Smooth muscle cell of the brain vasculature (primary cell): Measurements from ENCODE around the gene ZBTB7C.

Source experiments
- DNase-seq: peaks from one replicate; pipeline ENCODE4 v3.0.0-alpha.2; 2012; ENCODE audit warnings: low read depth, low spot score

The ZBTB7C gene

GRCh38 chr18:48263192-48263853, 145.9 kb downstream of the ZBTB7C start:
- no peak for DNase-seq

- no peak for DNase-seq
Measured at GRCh38 chr18:48260237-48260636, 148.9 kb downstream of the ZBTB7C start.

GRCh38 chr18:48256848-48257247, 152.3 kb downstream of the ZBTB7C start:
- DNase-seq, result no peak

- DNase-seq, result no peak
Measured at GRCh38 chr18:48254077-48254602, 155.0 kb downstream of the ZBTB7C start.

GRCh38 chr18:48252525-48252924, 156.7 kb downstream of the ZBTB7C start:
- DNase-seq, result no peak

- DNase-seq, result no peak
Measured at GRCh38 chr18:48250918-48251317, 158.3 kb downstream of the ZBTB7C start.

- no peak for DNase-seq
Measured at GRCh38 chr18:48250362-48250907, 158.7 kb downstream of the ZBTB7C start.

GRCh38 chr18:48249854-48250253, 159.3 kb downstream of the ZBTB7C start:
- no peak for DNase-seq

GRCh38 chr18:48244530-48244929, 164.7 kb downstream of the ZBTB7C start:
- no peak for DNase-seq

- no peak for DNase-seq
Measured at GRCh38 chr18:48238636-48239035, 170.5 kb downstream of the ZBTB7C start.

GRCh38 chr18:48238206-48238605, 171.0 kb downstream of the ZBTB7C start:
- DNase-seq, result peak; percentile 4

- no peak for DNase-seq
Measured at GRCh38 chr18:48236822-48237221, 172.4 kb downstream of the ZBTB7C start.

- peak; percentile 9 for DNase-seq
Measured at GRCh38 chr18:48230467-48231113, 178.6 kb downstream of the ZBTB7C start.

GRCh38 chr18:48229552-48229981, 179.6 kb downstream of the ZBTB7C start:
- DNase-seq, result no peak

- no peak for DNase-seq
Measured at GRCh38 chr18:48228841-48229240, 180.3 kb downstream of the ZBTB7C start.

GRCh38 chr18:48228301-48228715, 180.9 kb downstream of the ZBTB7C start:
- DNase-seq, result no peak

- no peak for DNase-seq
Measured at GRCh38 chr18:48227206-48227605, 182.0 kb downstream of the ZBTB7C start.

GRCh38 chr18:48226401-48226800, 182.8 kb downstream of the ZBTB7C start:
- DNase-seq, result no peak

GRCh38 chr18:48222118-48222517, 187.1 kb downstream of the ZBTB7C start:
- no peak for DNase-seq

GRCh38 chr18:48219810-48220499, 189.2 kb downstream of the ZBTB7C start:
- DNase-seq, result no peak

- no peak for DNase-seq
Measured at GRCh38 chr18:48219037-48219809, 190.0 kb downstream of the ZBTB7C start.
